ENCODE measurements around the gene EHBP1L1. TPM values are rescaled to one million over a fixed set of nuclear protein-coding genes. Genes with fewer than 3 reads are reported as not detected.

Gene EHBP1L1
- total RNA-seq, 2 experiments from 2014 or later = 88.3 to 98.8 TPM

- no peaks in the 10 kb centered on the region for H3K9me3 Mint-ChIP-seq (ENCODE audit: low read depth)
- no peaks in the 10 kb centered on the region for H3K27me3 Mint-ChIP-seq
- peak overlapping the region; percentile 58 for H3K27ac Mint-ChIP-seq
- intact Hi-C loops (cut with DNase I, micrococcal nuclease) = no loop called here
- ATAC-seq (no peak), DNase-seq (no peak)
- POLR2A ChIA-PET = interaction anchor here (0.9 kb wide), 1 partner anchor 19 kb away, joined by 3 read pairs; the partner anchor contains the start of gene SIPA1
- CTCF ChIA-PET = no interaction called here
- peaks cover 43% of the 10 kb centered on the region for H3K36me3 Mint-ChIP-seq (ENCODE audit: low read depth)
- H3K4me1 Mint-ChIP-seq = peaks cover 14% of the 10 kb centered on the region
- H3K4me3 Mint-ChIP-seq = no peak overlapping the region
Measured at GRCh38 chr11:65618763-65619162, 42.9 kb downstream of the EHBP1L1 start.

- DNase-seq = no peak
- no peak for ATAC-seq
- POLR2A ChIA-PET = interaction anchor here (0.9 kb wide), 1 partner anchor 18 kb away, joined by 3 read pairs; the partner anchor contains the start of gene SIPA1
- intact Hi-C loops (cut with DNase I, micrococcal nuclease) = no loop called here
- H3K4me3 Mint-ChIP-seq = no peak overlapping the region
- peaks cover 45% of the 10 kb centered on the region for H3K36me3 Mint-ChIP-seq (ENCODE audit: low read depth)
- CTCF ChIA-PET = no interaction called here
- H3K27ac Mint-ChIP-seq = no peak overlapping the region
- no peaks in the 10 kb centered on the region for H3K27me3 Mint-ChIP-seq
- peaks cover 14% of the 10 kb centered on the region for H3K4me1 Mint-ChIP-seq
- H3K9me3 Mint-ChIP-seq (ENCODE audit: low read depth) = no peaks in the 10 kb centered on the region
Measured at GRCh38 chr11:65619281-65619928, 43.6 kb downstream of the EHBP1L1 start.

GRCh38 chr11:65620666-65621065, 44.8 kb downstream of the EHBP1L1 start:
- intact Hi-C loops (cut with DNase I, micrococcal nuclease) = no loop called here
- Mint-ChIP-seq H3K27ac (no peak overlapping the region), H3K9me3 (ENCODE audit: low read depth) (no peaks in the 10 kb centered on the region), H3K4me1 (peaks cover 14% of the 10 kb centered on the region), H3K4me3 (no peak overlapping the region), H3K36me3 (ENCODE audit: low read depth) (peaks cover 50% of the 10 kb centered on the region), H3K27me3 (no peaks in the 10 kb centered on the region)
- ChIA-PET CTCF (no interaction called here), POLR2A (no interaction called here)
- DNase-seq (no peak), ATAC-seq (no peak)

- peaks cover 53% of the 10 kb centered on the region for H3K36me3 Mint-ChIP-seq (ENCODE audit: low read depth)
- intact Hi-C loops (cut with DNase I, micrococcal nuclease) = no loop called here
- H3K9me3 Mint-ChIP-seq (ENCODE audit: low read depth) = no peaks in the 10 kb centered on the region
- ATAC-seq (no peak), DNase-seq (no peak)
- ChIA-PET POLR2A (interaction anchor here (1.0 kb wide), 1 partner anchor 31 kb away, joined by 3 read pairs; no protein-coding TSS in a partner anchor), CTCF (no interaction called here)
- peaks cover 12% of the 10 kb centered on the region for H3K4me1 Mint-ChIP-seq
- H3K27ac Mint-ChIP-seq = no peak overlapping the region
- no peak overlapping the region for H3K4me3 Mint-ChIP-seq
- H3K27me3 Mint-ChIP-seq = no peaks in the 10 kb centered on the region
Measured at GRCh38 chr11:65621460-65621859, 45.6 kb downstream of the EHBP1L1 start.

- peaks cover 54% of the 10 kb centered on the region for H3K36me3 Mint-ChIP-seq (ENCODE audit: low read depth)
- DNase-seq (no peak), ATAC-seq (no peak)
- intact Hi-C loops (cut with DNase I, micrococcal nuclease) = no loop called here
- no peaks in the 10 kb centered on the region for H3K9me3 Mint-ChIP-seq (ENCODE audit: low read depth)
- POLR2A ChIA-PET = interaction anchor here (1.0 kb wide), 1 partner anchor 31 kb away, joined by 3 read pairs; no protein-coding TSS in a partner anchor
- peaks cover 6% of the 10 kb centered on the region for H3K4me1 Mint-ChIP-seq
- CTCF ChIA-PET = no interaction called here
- H3K27ac Mint-ChIP-seq = no peak overlapping the region
- no peak overlapping the region for H3K4me3 Mint-ChIP-seq
- no peaks in the 10 kb centered on the region for H3K27me3 Mint-ChIP-seq
Measured at GRCh38 chr11:65622011-65622410, 46.2 kb downstream of the EHBP1L1 start.

- DNase-seq = no peak
- ChIA-PET POLR2A (interaction anchor here (1.4 kb wide), 1 partner anchor 9 kb away, joined by 6 read pairs; no protein-coding TSS in a partner anchor), CTCF (interaction anchor here (0.8 to 1.3 kb wide), 5 partner anchors 11 to 35 kb away, joined by 3 to 4 read pairs (median 3); no protein-coding TSS in a partner anchor)
- Mint-ChIP-seq H3K4me1 (no peaks in the 10 kb centered on the region), H3K27ac (no peak overlapping the region), H3K4me3 (no peak overlapping the region), H3K9me3 (ENCODE audit: low read depth) (no peaks in the 10 kb centered on the region), H3K36me3 (ENCODE audit: low read depth) (peaks cover 57% of the 10 kb centered on the region), H3K27me3 (no peaks in the 10 kb centered on the region)
- intact Hi-C loops (cut with DNase I, micrococcal nuclease) = no loop called here
- no peak for ATAC-seq
Measured at GRCh38 chr11:65623177-65623576, 47.3 kb downstream of the EHBP1L1 start.

- no peaks in the 10 kb centered on the region for H3K9me3 Mint-ChIP-seq (ENCODE audit: low read depth)
- POLR2A ChIA-PET = interaction anchor here (0.7 to 1.4 kb wide), 2 partner anchors 9 to 95 kb away, joined by 3 to 6 read pairs; no protein-coding TSS in a partner anchor
- CTCF ChIA-PET = interaction anchor here (0.6 to 2.9 kb wide), 7 partner anchors 11 to 320 kb away, joined by 3 to 13 read pairs (median 3); partner anchors contain the start of gene SIPA1
- DNase-seq (no peak), ATAC-seq (no peak)
- peaks cover 51% of the 10 kb centered on the region for H3K36me3 Mint-ChIP-seq (ENCODE audit: low read depth)
- H3K27ac Mint-ChIP-seq = no peak overlapping the region
- no peaks in the 10 kb centered on the region for H3K27me3 Mint-ChIP-seq
- H3K4me1 Mint-ChIP-seq = no peaks in the 10 kb centered on the region
- no peak overlapping the region for H3K4me3 Mint-ChIP-seq
- intact Hi-C loops (cut with DNase I, micrococcal nuclease) = no loop called here
Measured at GRCh38 chr11:65623852-65624616, 48.2 kb downstream of the EHBP1L1 start.

- Mint-ChIP-seq H3K4me1 (no peaks in the 10 kb centered on the region), H3K27ac (no peak overlapping the region), H3K27me3 (no peaks in the 10 kb centered on the region), H3K4me3 (no peak overlapping the region), H3K9me3 (ENCODE audit: low read depth) (no peaks in the 10 kb centered on the region), H3K36me3 (ENCODE audit: low read depth) (peaks cover 49% of the 10 kb centered on the region)
- intact Hi-C loops (cut with DNase I, micrococcal nuclease) = no loop called here
- DNase-seq (no peak), ATAC-seq (no peak)
- POLR2A ChIA-PET = no interaction called here
- CTCF ChIA-PET = interaction anchor here (1.0 to 2.9 kb wide), 7 partner anchors 13 to 192 kb away, joined by 3 to 13 read pairs (median 3); partner anchors contain the start of gene SIPA1
Measured at GRCh38 chr11:65624931-65625627, 49.2 kb downstream of the EHBP1L1 start.

GRCh38 chr11:65625628-65626342, 49.9 kb downstream of the EHBP1L1 start:
- Mint-ChIP-seq H3K4me3 (no peak overlapping the region), H3K36me3 (ENCODE audit: low read depth) (peaks cover 51% of the 10 kb centered on the region), H3K27ac (no peak overlapping the region), H3K27me3 (no peaks in the 10 kb centered on the region), H3K9me3 (ENCODE audit: low read depth) (no peaks in the 10 kb centered on the region), H3K4me1 (no peaks in the 10 kb centered on the region)
- intact Hi-C loops (cut with DNase I, micrococcal nuclease) = loop anchor here in 1 of 2 experiments (1.0 to 2.0 kb wide), 2 partner anchors 193 to 363 kb away; no protein-coding TSS in a partner anchor
- ChIA-PET CTCF (interaction anchor here (0.9 to 2.9 kb wide), 10 partner anchors 9 to 191 kb away, joined by 3 to 13 read pairs (median 4); partner anchors contain the start of gene SIPA1), POLR2A (interaction anchor here (0.6 kb wide), 1 partner anchor 232 kb away, joined by 3 read pairs; no protein-coding TSS in a partner anchor)
- peak; percentile 73 for DNase-seq
- ATAC-seq = peak; percentile 85

GRCh38 chr11:65627202-65627601, 51.3 kb downstream of the EHBP1L1 start:
- no peaks in the 10 kb centered on the region for H3K27me3 Mint-ChIP-seq
- intact Hi-C loops (cut with DNase I, micrococcal nuclease) = loop anchor here in 1 of 2 experiments (2.0 kb wide), 1 partner anchor 362 kb away; no protein-coding TSS in a partner anchor
- peaks cover 48% of the 10 kb centered on the region for H3K36me3 Mint-ChIP-seq (ENCODE audit: low read depth)
- no peak overlapping the region for H3K27ac Mint-ChIP-seq
- CTCF ChIA-PET = interaction anchor here (0.7 to 2.9 kb wide), 3 partner anchors 11 to 143 kb away, joined by 4 to 13 read pairs (median 7); partner anchors contain the start of gene SIPA1
- no peaks in the 10 kb centered on the region for H3K4me1 Mint-ChIP-seq
- H3K4me3 Mint-ChIP-seq = no peak overlapping the region
- H3K9me3 Mint-ChIP-seq (ENCODE audit: low read depth) = no peaks in the 10 kb centered on the region
- DNase-seq (no peak), ATAC-seq (no peak)
- POLR2A ChIA-PET = no interaction called here

Data from activated CD4-positive, alpha-beta T cell treated with anti-CD3 and anti-CD28 coated beads for 36 hours (primary cell).